DOHH2 (cell line): ENCODE results near the gene PON3.

Source experiments
- H3F3A ChIP-seq: fragments of 200-600 bp; sonication (generic), shearing (Covaris generic); 2 replicates; pipeline ENCODE4 v1.6.0; 2016; ENCODE audit warnings: antibody characterized with exemption, mild to moderate bottlenecking; ENCODE audit not compliant: control insufficient read depth, insufficient read depth
- H3K27ac ChIP-seq: fragments of 200-600 bp; sonication (generic); 2 replicates; pipeline ENCODE4 v1.5.1; 2014; ENCODE audit warnings: low read depth, mild to moderate bottlenecking, low read length, moderate library complexity
- H3K27me3 ChIP-seq: fragments of 200-600 bp; sonication (generic); 2 replicates; pipeline ENCODE4 v1.6.1; 2014; ENCODE audit warnings: mild to moderate bottlenecking, low read length, mixed read lengths; ENCODE audit not compliant: control insufficient read depth
- H3K36me3 ChIP-seq: fragments of 200-600 bp; sonication (generic); 2 replicates; pipeline ENCODE4 v1.6.1; 2014; ENCODE audit warnings: mild to moderate bottlenecking, low read length, moderate library complexity, mixed read lengths; ENCODE audit not compliant: control insufficient read depth
- H3K4me1 ChIP-seq: fragments of 200-600 bp; sonication (generic); 2 replicates; pipeline ENCODE4 v1.6.1; 2014; ENCODE audit warnings: mild to moderate bottlenecking, low read length, mixed read lengths; ENCODE audit not compliant: control insufficient read depth
- H3K4me2 ChIP-seq: fragments of 200-600 bp; sonication (generic); 2 replicates; pipeline ENCODE4 v1.6.0; 2014; ENCODE audit warnings: mild to moderate bottlenecking, low read length, moderate library complexity
- H3K4me3 ChIP-seq: fragments of 200-600 bp; sonication (generic); 2 replicates; pipeline ENCODE4 v1.5.1; 2014; ENCODE audit warnings: mild to moderate bottlenecking, low read length, mixed read lengths
- H3K79me2 ChIP-seq: fragments of 200-600 bp; sonication (generic); 2 replicates; pipeline ENCODE4 v1.6.1; 2014; ENCODE audit warnings: mild to moderate bottlenecking, low read length, mixed read lengths; ENCODE audit not compliant: control insufficient read depth
- H3K9me2 ChIP-seq: fragments of 200-600 bp; sonication (generic); replicated peaks from 2 replicates; pipeline ENCODE4 v1.6.1; 2014; ENCODE audit warnings: mild to moderate bottlenecking, low read length, mixed read lengths; ENCODE audit not compliant: control insufficient read depth
- H3K9me3 ChIP-seq: fragments of 200-600 bp; sonication (generic); 2 replicates; pipeline ENCODE4 v1.6.1; 2014; ENCODE audit warnings: antibody characterized with exemption, low read length, mixed read lengths; ENCODE audit not compliant: control insufficient read depth, insufficient read depth
- H4K20me1 ChIP-seq: fragments of 200-600 bp; sonication (generic); 2 replicates; pipeline ENCODE4 v1.6.0; 2014; ENCODE audit warnings: low read depth, mild to moderate bottlenecking, antibody characterized with exemption, low read length, moderate library complexity; ENCODE audit not compliant: control insufficient read depth, insufficient read depth
- EZH2phosphoT487 ChIP-seq: fragments of 200-600 bp; sonication (generic); IDR thresholded peaks from 2 replicates; pipeline ENCODE4 v1.6.1; 2017; ENCODE audit warnings: borderline replicate concordance, mild to moderate bottlenecking, antibody characterized with exemption, low read length, moderate library complexity, mixed read lengths
- TF ChIP-seq, protein P1 (sequence below): fragments of 200-600 bp; sonication (generic); IDR thresholded peaks from one replicate; pipeline ENCODE4 v1.5.1; 2014; ENCODE audit warnings: antibody characterized with exemption, mild to moderate bottlenecking, low read depth, low read length; ENCODE audit not compliant: poor library complexity, severe bottlenecking

Gene PON3

DNA sequence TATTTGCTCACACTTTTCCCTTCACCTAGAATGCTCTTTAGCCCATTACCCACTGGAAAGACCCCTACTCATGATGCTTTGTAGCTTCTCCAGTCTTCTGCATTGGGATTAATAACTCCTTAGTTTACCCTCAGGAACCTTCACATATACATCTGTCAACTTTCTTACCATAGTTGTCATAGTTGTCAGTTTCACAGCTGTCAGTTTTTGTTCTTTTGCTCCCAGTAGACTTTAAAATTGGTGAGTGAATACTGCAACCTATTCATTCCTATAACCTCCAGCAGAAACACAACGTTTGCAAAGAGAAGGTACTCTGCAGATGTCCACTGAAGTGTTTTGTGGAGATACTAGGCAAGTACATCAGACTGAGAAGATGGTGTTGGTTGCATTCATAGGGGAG is 74.5 kb downstream of the PON3 start:
- Histone ChIP-seq H3K4me2 (no peak overlapping the region), H3K27me3 (no peaks in the 10 kb centered on the region), H3K4me3 (no peak overlapping the region), H4K20me1 (no peaks in the 10 kb centered on the region), H3K27ac (no peak overlapping the region), H3K79me2 (no peaks in the 10 kb centered on the region), H3K4me1 (no peaks in the 10 kb centered on the region), H3K9me3 (peaks cover 3% of the 10 kb centered on the region; the same call in 1 of the 2 replicates), H3K9me2 (no peaks in the 10 kb centered on the region), H3F3A (no peaks in the 10 kb centered on the region), H3K36me3 (no peaks in the 10 kb centered on the region)
- TF ChIP-seq, protein P1, sequence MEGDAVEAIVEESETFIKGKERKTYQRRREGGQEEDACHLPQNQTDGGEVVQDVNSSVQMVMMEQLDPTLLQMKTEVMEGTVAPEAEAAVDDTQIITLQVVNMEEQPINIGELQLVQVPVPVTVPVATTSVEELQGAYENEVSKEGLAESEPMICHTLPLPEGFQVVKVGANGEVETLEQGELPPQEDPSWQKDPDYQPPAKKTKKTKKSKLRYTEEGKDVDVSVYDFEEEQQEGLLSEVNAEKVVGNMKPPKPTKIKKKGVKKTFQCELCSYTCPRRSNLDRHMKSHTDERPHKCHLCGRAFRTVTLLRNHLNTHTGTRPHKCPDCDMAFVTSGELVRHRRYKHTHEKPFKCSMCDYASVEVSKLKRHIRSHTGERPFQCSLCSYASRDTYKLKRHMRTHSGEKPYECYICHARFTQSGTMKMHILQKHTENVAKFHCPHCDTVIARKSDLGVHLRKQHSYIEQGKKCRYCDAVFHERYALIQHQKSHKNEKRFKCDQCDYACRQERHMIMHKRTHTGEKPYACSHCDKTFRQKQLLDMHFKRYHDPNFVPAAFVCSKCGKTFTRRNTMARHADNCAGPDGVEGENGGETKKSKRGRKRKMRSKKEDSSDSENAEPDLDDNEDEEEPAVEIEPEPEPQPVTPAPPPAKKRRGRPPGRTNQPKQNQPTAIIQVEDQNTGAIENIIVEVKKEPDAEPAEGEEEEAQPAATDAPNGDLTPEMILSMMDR: no peak
- no peak for TF ChIP-seq EZH2phosphoT487

DNA sequence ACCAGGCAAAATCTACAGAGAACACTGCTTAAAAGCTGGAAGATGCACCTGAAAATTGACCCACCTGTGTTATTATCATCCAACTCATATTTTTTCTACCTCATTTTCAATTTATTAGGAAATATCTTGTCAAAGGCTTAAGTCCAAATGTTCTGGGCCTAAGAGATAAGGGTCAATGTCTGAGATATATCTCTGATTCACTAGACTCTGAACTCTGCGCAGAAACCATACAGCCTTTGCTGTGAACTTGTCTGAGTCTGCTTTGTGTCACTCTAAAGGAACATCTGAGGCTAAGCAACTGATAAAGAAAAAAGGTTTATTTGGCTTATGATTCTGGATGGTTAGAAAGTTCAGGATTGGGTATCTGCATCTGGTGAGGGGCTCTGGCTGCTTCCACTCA is 75.5 kb downstream of the PON3 start:
- no peak overlapping the region for H3K4me2 ChIP-seq
- no peaks in the 10 kb centered on the region for H3K27me3 ChIP-seq
- H3F3A ChIP-seq: no peaks in the 10 kb centered on the region
- H3K4me1 ChIP-seq: no peaks in the 10 kb centered on the region
- no peaks in the 10 kb centered on the region for H3K9me2 ChIP-seq
- H3K79me2 ChIP-seq: no peaks in the 10 kb centered on the region
- H3K36me3 ChIP-seq: no peaks in the 10 kb centered on the region
- no peak for TF ChIP-seq EZH2phosphoT487
- TF ChIP-seq, protein P1: no peak
- no peak overlapping the region for H3K27ac ChIP-seq
- H4K20me1 ChIP-seq: no peaks in the 10 kb centered on the region
- no peak overlapping the region for H3K4me3 ChIP-seq
- peaks cover 3% of the 10 kb centered on the region; the same call in 1 of the 2 replicates for H3K9me3 ChIP-seq

DNA sequence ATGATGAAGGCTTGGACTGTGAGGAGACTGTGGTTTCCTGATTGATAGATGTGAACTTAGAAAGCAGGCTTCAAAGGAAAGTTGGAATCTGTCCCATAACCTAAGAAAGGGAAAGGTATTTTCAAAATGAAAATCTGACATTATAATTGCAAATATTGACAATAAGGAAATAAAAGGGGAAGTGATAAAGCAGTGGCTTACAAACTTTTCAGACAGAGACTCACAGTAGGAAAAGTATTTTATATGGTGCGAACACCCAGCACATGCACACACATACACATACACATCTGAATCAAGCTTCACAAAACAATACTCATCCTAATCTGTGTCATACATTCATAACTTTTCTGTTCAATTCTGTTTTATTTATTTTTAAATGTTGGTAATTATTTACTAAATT is 76.6 kb downstream of the PON3 start:
- no peak overlapping the region for H3K27ac ChIP-seq

More for the DNA sequence above, 76.6 kb downstream of the PON3 start:
- Histone ChIP-seq H4K20me1 (no peaks in the 10 kb centered on the region), H3K27me3 (no peaks in the 10 kb centered on the region), H3K4me3 (no peak overlapping the region), H3F3A (no peaks in the 10 kb centered on the region), H3K4me1 (no peaks in the 10 kb centered on the region), H3K4me2 (no peak overlapping the region), H3K9me2 (no peaks in the 10 kb centered on the region), H3K79me2 (no peaks in the 10 kb centered on the region), H3K9me3 (no peaks in the 10 kb centered on the region), H3K36me3 (no peaks in the 10 kb centered on the region)
- TF ChIP-seq, protein P1: no peak
- no peak for TF ChIP-seq EZH2phosphoT487
